Spleen (tissue), 11 donors: Measurements from ENCODE around the gene GALNTL6. TPM values are rescaled to one million over a fixed set of nuclear protein-coding genes. Genes with fewer than 3 reads are reported as not detected.

ENCODE experiments used
- DNase-seq: peaks from one replicate; pipeline ENCODE4 v3.0.0-alpha.2; 2020
- H3K27ac ChIP-seq, 8 donors: fragments of 200-600 bp; sonication (generic) in 7 of 8; 1 replicate in 4 of 8; 2 replicates in 4 of 8; pipeline versions ENCODE4 v1.5.0 to v1.8.0; 2016 to 2021; ENCODE audit warnings: inconsistent platforms in 4 of 8, mild to moderate bottlenecking in 4 of 8, moderate library complexity in 1 of 8
- H3K27me3 ChIP-seq, 7 donors: fragments of 200-600 bp; sonication (generic) in 6 of 7; replicated peaks in 1 of 7; 1 replicate in 4 of 7; 2 replicates in 3 of 7; pipeline versions ENCODE4 v1.5.0 to v1.8.0; 2016 to 2021; ENCODE audit warnings: inconsistent platforms in 3 of 7, mild to moderate bottlenecking in 1 of 7
- H3K36me3 ChIP-seq, 6 donors: fragments of 200-600 bp; sonication (generic) in 5 of 6; 1 replicate in 4 of 6; 2 replicates in 2 of 6; pipeline versions ENCODE4 v1.5.0 to v1.8.0; 2016 to 2021; ENCODE audit warnings: inconsistent platforms in 2 of 6
- H3K4me1 ChIP-seq, 6 donors: fragments of 200-600 bp; sonication (generic) in 5 of 6; 1 replicate in 3 of 6; 2 replicates in 3 of 6; pipeline versions ENCODE4 v1.5.0 to v1.8.0; 2016 to 2021; ENCODE audit warnings: inconsistent platforms in 3 of 6
- H3K4me3 ChIP-seq, 8 donors: fragments of 200-600 bp; sonication (generic) in 7 of 8; 1 replicate in 4 of 8; 2 replicates in 4 of 8; pipeline versions ENCODE4 v1.5.0 to v1.8.0; 2016 to 2021; ENCODE audit warnings: inconsistent platforms in 4 of 8, mild to moderate bottlenecking in 4 of 8, moderate library complexity in 2 of 8
- H3K9me3 ChIP-seq, 8 donors: fragments of 200-600 bp; sonication (generic) in 7 of 8; 1 replicate in 4 of 8; 2 replicates in 4 of 8; pipeline versions ENCODE4 v1.5.0 to v1.8.0; 2016 to 2021; ENCODE audit warnings: inconsistent platforms in 4 of 8
- POLR2A ChIP-seq, 3 donors: fragments of 450-650 bp; IDR thresholded peaks; one replicate each; pipeline ENCODE4 v1.5.1; 2017; ENCODE audit warnings: antibody characterized with exemption in 3 of 3, mild to moderate bottlenecking in 1 of 3
- POLR2AphosphoS5 ChIP-seq, 3 donors: sonication (generic); formaldehyde crosslinking; IDR thresholded peaks; one replicate each; pipeline ENCODE4 v1.5.1; 2017; ENCODE audit warnings: antibody characterized with exemption in 3 of 3
- WGBS, 5 donors: extraction: QIAGEN DNeasy Blood & Tissue Kit in 3 of 5; methylation state at CpG; one replicate each; pipeline versions ENCODE4 v1.1.5 to v1.1.7; 2013 to 2018; 5-methylcytosine and 5-hydroxymethylcytosine counted together
- intact Hi-C: fragments of 100-400 bp; cut with DNase I; formaldehyde crosslinking; loops from one replicate; pipeline ENCODE4 v1.15.0; 2023; ENCODE audit warnings: low total_unique reads
- polyA plus RNA-seq, 3 donors: library from polyadenylated mRNA; stranded (reverse); fragments of 200-250 nt; gene quantifications; one replicate each; pipeline ENCODE4 v1.2.1, GENCODE V29; 2013
- total RNA-seq, 7 donors: library from RNA; depleted of rRNA in 3 of 7; stranded (reverse); fragments of >200 nt in 3 of 7; fragmentation: NEBNext Ultra II Directional in 4 of 7; extraction: Animal tissue kit (Norgen Biotek cat#: 25700) in 4 of 7; gene quantifications; one replicate each; pipeline versions ENCODE4 v1.1.0 to v1.2.1, GENCODE V29; 2016 to 2021
- TF ChIP-seq, protein P1 (sequence below), 11 experiments: fragments of 200-600 bp in 7 of 11; fragments of 450-650 bp in 4 of 11; sonication (generic) in 4 of 11; IDR thresholded peaks in 8 of 11; conservative IDR thresholded peaks in 3 of 11; 1 replicate in 7 of 11; 2 replicates in 4 of 11; pipeline versions ENCODE4 v1.4.0 to v1.8.0; 2016 to 2021; ENCODE audit warnings: antibody characterized with exemption in 11 of 11, inconsistent platforms in 4 of 11, mild to moderate bottlenecking in 1 of 11
- donor health status: healthy with polysubstance abuse.
- donor health status: DM: no; HTN: no; CAD: no; lungs with moderate emphysema.
- donor health status: DM: no; HTN: no; CAD: no.
- donor health status: Bipolar disorder and iron deficiency.
- donor health status: healthy.
- donor health status: DM: no; HTN: no; CAD: no.
- donor health status: DM: yes; HTN: yes; CAD: no.

The GALNTL6 gene
- total and polyA plus RNA-seq, 10 donors, result 3.2 to 12.5 (median 7.1) TPM

GRCh38 chr4:172992648-172993378 lies 1179.6 kb downstream of the GALNTL6 start:
- Histone ChIP-seq H3K9me3 (peaks cover 0 to 17% (median 13%) of the 10 kb centered on the region in 8 donors), H3K36me3 (no peaks in the 10 kb centered on the region), H3K4me1 (no peaks in the 10 kb centered on the region), H3K27ac (no peak overlapping the region), H3K4me3 (no peak overlapping the region), H3K27me3 (no peaks in the 10 kb centered on the region)
- TF ChIP-seq POLR2A (IDR thresholded peaks at IDR 0.05), result no peak
- TF ChIP-seq POLR2AphosphoS5 (IDR thresholded peaks at IDR 0.05), result no peak
- TF ChIP-seq, protein P1, sequence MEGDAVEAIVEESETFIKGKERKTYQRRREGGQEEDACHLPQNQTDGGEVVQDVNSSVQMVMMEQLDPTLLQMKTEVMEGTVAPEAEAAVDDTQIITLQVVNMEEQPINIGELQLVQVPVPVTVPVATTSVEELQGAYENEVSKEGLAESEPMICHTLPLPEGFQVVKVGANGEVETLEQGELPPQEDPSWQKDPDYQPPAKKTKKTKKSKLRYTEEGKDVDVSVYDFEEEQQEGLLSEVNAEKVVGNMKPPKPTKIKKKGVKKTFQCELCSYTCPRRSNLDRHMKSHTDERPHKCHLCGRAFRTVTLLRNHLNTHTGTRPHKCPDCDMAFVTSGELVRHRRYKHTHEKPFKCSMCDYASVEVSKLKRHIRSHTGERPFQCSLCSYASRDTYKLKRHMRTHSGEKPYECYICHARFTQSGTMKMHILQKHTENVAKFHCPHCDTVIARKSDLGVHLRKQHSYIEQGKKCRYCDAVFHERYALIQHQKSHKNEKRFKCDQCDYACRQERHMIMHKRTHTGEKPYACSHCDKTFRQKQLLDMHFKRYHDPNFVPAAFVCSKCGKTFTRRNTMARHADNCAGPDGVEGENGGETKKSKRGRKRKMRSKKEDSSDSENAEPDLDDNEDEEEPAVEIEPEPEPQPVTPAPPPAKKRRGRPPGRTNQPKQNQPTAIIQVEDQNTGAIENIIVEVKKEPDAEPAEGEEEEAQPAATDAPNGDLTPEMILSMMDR (IDR thresholded peaks at IDR 0.05 in 8 of 11, conservative IDR thresholded peaks at IDR 0.05 in 3 of 11), result no peak
- 79 to 89% (median 87%) methylated on average over 5 of the region's 5 CpGs for WGBS, 5 donors
- no peak for DNase-seq
- intact Hi-C loops, result no loop called here

DNA sequence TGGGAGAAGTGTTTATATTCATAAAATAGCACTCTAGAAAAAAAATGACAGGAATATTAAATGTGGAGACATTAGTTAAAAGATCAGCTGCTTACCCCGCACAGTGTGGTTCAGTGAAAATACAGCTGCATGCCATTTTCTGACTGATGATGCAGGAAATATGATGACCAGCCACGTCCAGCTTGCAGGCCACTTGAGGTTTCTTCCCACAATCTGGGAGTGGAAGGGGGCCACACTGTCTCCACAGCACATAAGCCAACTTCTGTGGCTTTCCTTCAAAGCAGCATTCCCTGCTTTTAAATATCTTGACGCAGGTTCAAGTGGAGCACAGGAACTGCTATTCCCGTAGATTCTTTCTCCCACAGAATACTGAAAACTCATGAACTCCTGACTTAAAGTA lies 1182.0 kb downstream of the GALNTL6 start:
- H3K4me3 ChIP-seq, result no peak overlapping the region
- H3K4me1 ChIP-seq, result no peaks in the 10 kb centered on the region
- TF ChIP-seq POLR2AphosphoS5 (IDR thresholded peaks at IDR 0.05), result no peak
- TF ChIP-seq, protein P1 (IDR thresholded peaks at IDR 0.05 in 8 of 11, conservative IDR thresholded peaks at IDR 0.05 in 3 of 11), result no peak
- TF ChIP-seq POLR2A (IDR thresholded peaks at IDR 0.05), result no peak
- no peaks in the 10 kb centered on the region for H3K36me3 ChIP-seq
- DNase-seq, result no peak
- H3K27me3 ChIP-seq, result no peaks in the 10 kb centered on the region
- no peak overlapping the region for H3K27ac ChIP-seq
- WGBS, 5 donors, result 59 to 77% (median 73%) methylated on average over 4 of the region's 4 CpGs
- H3K9me3 ChIP-seq, result no peaks in the 10 kb centered on the region
- intact Hi-C loops, result no loop called here

- Histone ChIP-seq H3K4me3 (no peak overlapping the region), H3K36me3 (no peaks in the 10 kb centered on the region), H3K4me1 (no peaks in the 10 kb centered on the region), H3K27me3 (no peaks in the 10 kb centered on the region), H3K27ac (no peak overlapping the region), H3K9me3 (no peaks in the 10 kb centered on the region)
- intact Hi-C loops, result no loop called here
- no peak for TF ChIP-seq POLR2AphosphoS5 (IDR thresholded peaks at IDR 0.05)
- TF ChIP-seq, protein P1 (IDR thresholded peaks at IDR 0.05 in 8 of 11, conservative IDR thresholded peaks at IDR 0.05 in 3 of 11), result no peak
- no peak for TF ChIP-seq POLR2A (IDR thresholded peaks at IDR 0.05)
- 71 to 82% (median 74%) methylated on average over 1 of the region's 1 CpG for WGBS, 5 donors
- DNase-seq, result no peak
Observed at GRCh38 chr4:172995704-172996103, 1182.5 kb downstream of the GALNTL6 start.

DNA sequence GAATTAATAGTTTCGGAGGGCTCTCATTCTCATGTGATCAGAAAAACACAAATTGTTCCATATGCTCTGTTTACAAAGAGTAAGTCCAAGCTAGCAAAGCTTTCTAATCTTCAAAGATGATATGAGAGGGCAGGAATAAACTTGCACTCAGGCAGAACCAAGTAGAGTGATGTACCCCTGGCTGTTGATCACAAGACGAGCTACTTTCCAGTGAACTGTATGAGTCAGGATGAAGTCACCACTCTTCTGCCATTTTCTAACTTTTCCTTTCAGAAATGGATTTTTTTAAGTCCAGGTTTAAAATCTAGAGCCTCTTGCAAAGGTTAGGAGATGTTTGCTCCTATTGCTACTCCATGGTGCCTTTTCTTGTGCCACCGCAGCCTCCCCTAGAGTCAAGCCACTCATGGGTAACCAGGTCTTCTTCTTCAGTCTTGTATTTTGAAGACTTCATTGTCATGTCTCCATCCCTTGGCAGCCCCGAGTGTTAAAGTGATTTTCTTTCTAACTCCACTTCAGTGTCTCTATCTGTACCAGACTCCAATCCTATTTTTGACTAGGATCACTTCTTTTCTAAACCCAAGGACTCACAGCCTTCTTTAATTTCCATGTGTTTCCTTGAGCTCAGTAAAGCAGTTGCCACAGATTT lies 1183.5 kb downstream of the GALNTL6 start:
- H3K4me1 ChIP-seq, result no peaks in the 10 kb centered on the region
- H3K27ac ChIP-seq, result no peak overlapping the region
- TF ChIP-seq, protein P1 (IDR thresholded peaks at IDR 0.05 in 8 of 11, conservative IDR thresholded peaks at IDR 0.05 in 3 of 11), result no peak
- TF ChIP-seq POLR2A (IDR thresholded peaks at IDR 0.05) (no peak), POLR2AphosphoS5 (IDR thresholded peaks at IDR 0.05) (no peak)
- WGBS, 5 donors, result 80 to 98% (median 87%) methylated on average over 4 of the region's 4 CpGs
- H3K36me3 ChIP-seq, result no peaks in the 10 kb centered on the region
- H3K27me3 ChIP-seq, result no peaks in the 10 kb centered on the region
- intact Hi-C loops, result no loop called here
- no peak overlapping the region for H3K4me3 ChIP-seq
- H3K9me3 ChIP-seq, result no peaks in the 10 kb centered on the region
- DNase-seq, result no peak
